IPS DF 4.7 (cell line): ENCODE measurements around the gene XPC.
"Not testable (repeated sequence)": the region's sequence is repeated elsewhere in the genome, so short reads cannot be mapped to it uniquely, and the experiment has no call there.

Source experiments
- DNase-seq: peaks from one replicate; pipeline ENCODE4 v3.0.0-alpha.2; 2013; ENCODE audit warnings: low spot score; ENCODE audit errors: extremely low read depth

Gene XPC

DNA sequence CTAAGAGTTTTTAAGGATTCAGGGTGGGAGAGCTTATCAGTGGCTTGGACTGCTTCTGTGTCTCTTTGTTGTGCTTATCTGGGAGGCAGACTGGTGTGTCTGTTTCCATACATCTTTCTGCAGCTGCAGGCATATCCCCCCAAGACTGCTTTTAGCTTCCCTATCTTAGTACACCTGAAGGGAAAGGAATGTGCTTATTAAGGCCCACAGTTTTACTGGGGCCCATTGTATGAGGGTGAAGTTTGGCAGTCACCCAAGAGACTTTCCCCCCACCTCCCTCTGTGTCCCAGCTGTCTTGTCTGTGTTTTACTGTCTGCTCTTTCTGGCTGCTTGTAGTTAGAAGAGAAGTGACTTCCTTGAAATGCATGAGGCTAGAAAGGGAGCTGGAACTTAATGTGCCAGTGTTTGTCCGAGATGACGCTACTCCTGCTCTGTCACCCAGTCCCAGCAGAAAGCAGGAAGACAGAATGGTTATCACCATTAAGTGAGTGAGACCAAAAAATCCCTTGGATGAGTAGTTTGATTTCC is 57.4 kb downstream of the XPC start:
- not testable (repeated sequence) for DNase-seq

- no peak for DNase-seq
Measured at GRCh38 chr3:14120111-14120920, 58.1 kb downstream of the XPC start.

DNA sequence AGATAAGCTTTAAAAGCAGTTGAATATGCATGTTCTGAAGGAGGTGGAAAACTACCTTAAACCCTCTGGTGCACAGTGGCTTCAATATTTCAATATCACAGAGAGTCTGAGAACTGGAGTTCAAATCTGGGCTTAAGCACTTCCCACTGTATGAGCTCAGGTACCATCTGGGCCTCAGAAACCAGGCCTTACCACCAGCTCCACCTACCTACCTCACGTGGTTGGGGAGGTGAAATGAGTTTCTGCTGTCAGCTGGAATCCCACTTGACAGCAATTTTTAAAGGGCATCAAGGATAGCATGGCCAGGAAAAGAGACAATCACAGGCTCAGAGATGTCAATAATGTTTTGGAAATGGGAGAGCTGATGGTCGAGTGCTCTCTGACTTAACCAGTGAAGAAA is 58.8 kb downstream of the XPC start:
- DNase-seq = no peak

DNA sequence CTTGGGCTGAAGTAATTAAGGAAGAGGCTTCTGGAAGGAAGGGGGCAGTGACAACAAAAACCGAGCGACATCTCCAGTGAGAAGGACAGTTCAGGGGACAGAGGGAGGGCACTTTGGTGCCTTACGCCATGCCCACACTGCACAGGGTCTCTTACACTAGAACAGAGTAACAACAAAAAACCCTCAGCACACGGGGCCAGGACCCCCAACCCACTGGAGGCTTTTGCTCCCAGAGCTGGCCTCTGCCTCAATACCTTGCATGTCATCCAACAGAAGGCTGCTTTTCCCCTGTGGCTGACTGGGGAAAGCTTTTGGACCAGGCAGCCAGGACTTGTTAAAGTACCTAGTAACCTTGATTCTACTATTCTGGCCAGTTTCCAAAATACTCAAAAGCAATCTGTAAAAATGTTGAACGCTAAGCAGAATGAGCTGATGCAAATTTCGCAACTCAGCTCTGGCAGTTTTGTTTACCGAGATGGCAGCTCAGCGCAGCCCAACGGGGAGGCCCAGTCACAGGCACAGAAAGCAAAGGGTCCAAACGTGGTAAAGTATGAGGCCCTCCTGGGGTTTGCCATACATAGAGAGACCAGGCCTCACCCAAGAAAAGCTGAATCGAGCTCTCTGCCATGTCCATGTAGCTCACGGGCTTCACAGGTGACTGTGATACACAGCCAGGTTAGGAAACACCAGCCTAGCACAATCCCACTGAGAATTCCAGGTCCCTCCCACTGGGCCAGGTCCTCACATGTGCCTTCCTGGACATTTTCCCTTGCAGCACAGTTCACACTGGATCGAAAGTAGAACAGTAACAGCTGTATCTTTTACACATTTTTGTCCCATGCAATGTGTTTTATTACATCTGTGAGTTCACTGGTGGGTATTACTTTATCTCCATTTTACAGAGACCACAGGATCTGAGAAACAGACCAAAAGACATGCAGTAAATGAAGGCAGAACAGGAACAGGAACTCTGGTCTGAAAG is 59.7 kb downstream of the XPC start:
- DNase-seq = no peak

- no peak for DNase-seq
Measured at GRCh38 chr3:14117468-14118399, 60.7 kb downstream of the XPC start.

DNA sequence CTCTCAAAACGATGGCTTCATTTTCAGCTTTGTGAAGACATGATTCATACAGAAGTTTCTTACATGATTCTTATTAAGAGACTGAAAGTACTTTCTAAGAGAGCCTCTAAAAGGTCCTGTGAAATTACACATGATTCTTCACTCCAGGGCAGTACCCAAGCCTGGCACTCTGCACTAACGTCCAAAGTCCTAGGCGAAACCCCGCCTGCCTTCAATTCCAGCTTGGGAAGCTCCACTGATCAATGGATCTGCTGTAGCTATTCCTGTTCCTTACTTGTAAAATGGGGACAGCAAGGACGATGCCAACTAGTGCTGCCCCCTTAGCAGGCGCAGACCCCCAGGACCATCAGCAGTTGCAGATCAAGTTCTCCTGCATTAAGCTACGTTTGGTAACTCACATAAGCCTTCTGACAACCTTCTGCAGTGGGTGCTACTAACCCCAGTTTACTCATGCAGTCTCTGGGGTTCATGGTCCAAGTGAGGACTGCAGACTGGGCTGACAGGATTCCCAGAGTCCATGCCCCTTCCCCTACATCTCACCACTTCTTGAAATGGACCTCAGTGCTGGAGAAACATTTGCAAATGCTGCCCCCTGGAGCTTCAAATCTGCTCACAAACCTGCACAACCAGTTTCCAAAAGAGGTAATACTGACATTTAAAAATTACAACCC is 64.3 kb downstream of the XPC start:
- no peak for DNase-seq

- DNase-seq = no peak
Measured at GRCh38 chr3:14110699-14111098, 67.7 kb downstream of the XPC start.

DNA sequence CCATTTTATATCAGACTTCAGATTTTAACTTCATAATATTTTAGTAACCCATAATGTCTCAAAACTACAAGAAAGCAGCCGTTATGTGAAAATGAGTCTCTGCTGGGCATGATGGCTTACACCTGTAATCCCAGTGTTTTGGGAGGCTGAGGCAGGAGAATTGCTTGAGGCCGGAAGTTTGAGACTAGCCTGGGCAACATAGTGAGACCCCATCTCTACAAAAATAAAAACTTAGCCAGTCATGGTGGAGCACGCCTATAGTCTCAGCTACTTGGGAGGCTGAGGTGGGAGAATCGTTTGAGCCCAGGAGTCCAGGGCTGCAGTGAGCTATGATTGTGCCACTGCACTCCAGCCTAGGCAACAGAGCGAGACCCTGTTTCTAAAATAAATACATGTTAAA is 68.6 kb downstream of the XPC start:
- DNase-seq = not testable (repeated sequence)

DNA sequence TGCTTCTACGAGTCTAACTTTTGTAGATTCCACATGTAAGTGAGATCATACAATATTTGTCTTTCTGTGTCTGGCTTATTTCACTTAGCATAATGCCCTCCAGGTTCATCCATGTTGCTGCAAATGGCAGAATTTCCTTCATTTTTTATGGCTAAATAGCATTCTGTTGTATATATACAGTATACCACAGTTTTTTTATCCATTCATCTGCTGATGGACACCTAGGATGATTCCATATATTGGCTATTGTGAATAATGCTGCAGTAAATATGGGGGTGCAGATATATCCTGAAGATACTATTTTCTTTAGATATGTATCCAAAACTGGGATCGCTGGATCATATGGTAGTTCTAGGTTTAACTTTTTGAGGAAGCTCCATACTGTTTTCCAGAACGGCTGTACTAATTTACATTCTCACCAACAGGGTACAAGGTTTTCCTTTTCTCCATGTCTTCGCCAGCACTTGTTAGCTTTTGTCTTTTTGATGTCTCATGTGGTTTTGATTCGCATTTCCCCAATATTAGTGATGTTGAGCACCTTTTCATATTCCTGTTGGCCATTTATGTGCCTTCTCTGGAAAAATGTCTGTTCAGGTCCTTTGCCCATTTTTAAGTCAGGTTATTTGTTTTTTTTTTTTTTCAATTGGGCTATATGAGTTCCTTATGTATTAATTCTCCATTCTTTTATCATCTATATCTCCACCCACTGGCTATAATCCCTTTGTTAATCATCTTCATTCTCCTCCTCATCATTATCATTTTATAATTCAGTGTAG is 80.6 kb downstream of the XPC start:
- no peak for DNase-seq

- no peak for DNase-seq
Measured at GRCh38 chr3:14096742-14097141, 81.7 kb downstream of the XPC start.
